ENCODE results near the gene HDAC4.

Gene HDAC4

DNA sequence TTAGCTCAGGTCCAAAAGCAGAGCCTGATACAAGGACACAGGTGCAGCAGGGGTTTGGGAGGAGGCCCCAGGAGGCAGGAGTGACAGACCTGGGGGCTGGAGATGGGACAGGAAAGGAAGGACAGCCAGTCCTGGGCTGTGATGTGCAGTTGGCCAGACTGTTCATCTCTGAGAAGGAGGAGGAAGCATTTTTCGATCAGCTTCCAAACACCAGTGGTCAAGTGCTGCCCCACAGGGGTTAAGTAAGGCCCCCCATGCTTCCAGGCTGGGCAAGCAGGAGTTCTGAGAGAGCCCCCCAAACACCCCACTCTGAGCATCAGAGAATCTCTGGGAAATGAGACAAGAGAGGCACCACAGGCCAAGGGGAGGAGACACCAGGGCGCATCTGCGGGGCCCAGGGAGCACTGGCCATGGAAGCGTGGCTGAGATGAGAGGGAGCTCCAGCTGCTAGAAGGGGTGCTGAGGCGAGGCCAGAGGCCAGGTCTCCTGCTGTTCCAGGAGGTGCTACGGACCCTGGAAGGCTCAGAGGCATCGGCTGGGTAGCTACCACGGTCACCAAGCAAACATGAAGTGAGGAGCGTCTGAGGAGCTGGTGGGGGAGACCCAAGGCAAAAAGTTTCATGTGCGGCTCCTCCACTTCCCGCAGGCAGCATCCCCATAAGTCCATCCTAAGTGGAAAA is 5.6 kb upstream of the HDAC4 start:
- no peak for DNase-seq
- Histone ChIP-seq H3K27ac (ENCODE audit: low read length) (no peak overlapping the region), H3K27me3 (replicated peaks; ENCODE audit: insufficient read depth, low read length) (no peaks in the 10 kb centered on the region), H3K4me1 (ENCODE audit: low read length) (no peaks in the 10 kb centered on the region), H3K9me2 (replicated peaks; ENCODE audit: insufficient read depth, low read length) (no peaks in the 10 kb centered on the region), H3F3A (ENCODE audit: insufficient read depth, low read length) (no peaks in the 10 kb centered on the region), H3K36me3 (replicated peaks; ENCODE audit: insufficient read depth, low read length) (no peaks in the 10 kb centered on the region), H3K9ac (ENCODE audit: low read length) (no peak overlapping the region), H2AFZ (ENCODE audit: low read length) (no peak overlapping the region), H4K20me1 (ENCODE audit: insufficient read depth, low read length) (no peaks in the 10 kb centered on the region), H3K4me3 (ENCODE audit: low read length) (no peak overlapping the region), H3K9me3 (replicated peaks; ENCODE audit: insufficient read depth, low read length) (no peaks in the 10 kb centered on the region), H3K4me2 (ENCODE audit: low read depth, low read length) (no peak overlapping the region), H3K79me2 (ENCODE audit: low read length) (no peaks in the 10 kb centered on the region)
- TF ChIP-seq EZH2phosphoT487 (IDR thresholded peaks at IDR 0.05; ENCODE audit: low read length), result no peak
- no peak for TF ChIP-seq EZH2 (optimal IDR thresholded peaks at IDR 0.05; ENCODE audit: low read depth, low read length)
- TF ChIP-seq, protein P1, sequence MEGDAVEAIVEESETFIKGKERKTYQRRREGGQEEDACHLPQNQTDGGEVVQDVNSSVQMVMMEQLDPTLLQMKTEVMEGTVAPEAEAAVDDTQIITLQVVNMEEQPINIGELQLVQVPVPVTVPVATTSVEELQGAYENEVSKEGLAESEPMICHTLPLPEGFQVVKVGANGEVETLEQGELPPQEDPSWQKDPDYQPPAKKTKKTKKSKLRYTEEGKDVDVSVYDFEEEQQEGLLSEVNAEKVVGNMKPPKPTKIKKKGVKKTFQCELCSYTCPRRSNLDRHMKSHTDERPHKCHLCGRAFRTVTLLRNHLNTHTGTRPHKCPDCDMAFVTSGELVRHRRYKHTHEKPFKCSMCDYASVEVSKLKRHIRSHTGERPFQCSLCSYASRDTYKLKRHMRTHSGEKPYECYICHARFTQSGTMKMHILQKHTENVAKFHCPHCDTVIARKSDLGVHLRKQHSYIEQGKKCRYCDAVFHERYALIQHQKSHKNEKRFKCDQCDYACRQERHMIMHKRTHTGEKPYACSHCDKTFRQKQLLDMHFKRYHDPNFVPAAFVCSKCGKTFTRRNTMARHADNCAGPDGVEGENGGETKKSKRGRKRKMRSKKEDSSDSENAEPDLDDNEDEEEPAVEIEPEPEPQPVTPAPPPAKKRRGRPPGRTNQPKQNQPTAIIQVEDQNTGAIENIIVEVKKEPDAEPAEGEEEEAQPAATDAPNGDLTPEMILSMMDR (IDR thresholded peaks at IDR 0.05; ENCODE audit: low read length), result no peak

DNA sequence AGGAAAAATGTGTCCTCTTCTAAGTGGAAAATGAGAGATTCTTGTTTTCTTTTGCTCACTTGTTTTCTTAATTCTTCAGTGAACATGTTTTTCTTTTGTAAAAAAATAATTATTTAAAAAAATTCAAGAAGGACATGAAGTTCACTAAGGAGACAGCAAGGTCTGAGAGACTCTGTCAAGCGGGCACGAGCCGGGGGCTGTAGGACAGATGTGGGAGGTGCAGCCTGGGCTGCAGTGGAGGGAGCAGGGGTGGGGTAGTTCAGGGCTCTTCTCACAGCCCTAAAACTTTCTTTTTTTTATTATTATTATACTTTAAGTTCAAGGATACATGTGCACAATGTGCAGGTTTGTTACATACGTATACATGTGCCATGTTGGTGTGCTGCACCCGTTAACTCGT is 4.3 kb upstream of the HDAC4 start:
- H3K79me2 ChIP-seq (ENCODE audit: low read length), result no peaks in the 10 kb centered on the region
- H3K27ac ChIP-seq (ENCODE audit: low read length), result no peak overlapping the region
- no peaks in the 10 kb centered on the region for H3K27me3 ChIP-seq (replicated peaks; ENCODE audit: insufficient read depth, low read length)
- no peak overlapping the region for H2AFZ ChIP-seq (ENCODE audit: low read length)
- H3K4me2 ChIP-seq (ENCODE audit: low read depth, low read length), result no peak overlapping the region
- TF ChIP-seq, protein P1 (IDR thresholded peaks at IDR 0.05; ENCODE audit: low read length), result no peak
- no peak for TF ChIP-seq EZH2phosphoT487 (IDR thresholded peaks at IDR 0.05; ENCODE audit: low read length)
- no peak for TF ChIP-seq EZH2 (optimal IDR thresholded peaks at IDR 0.05; ENCODE audit: low read depth, low read length)
- no peak overlapping the region for H3K9ac ChIP-seq (ENCODE audit: low read length)
- H3K4me1 ChIP-seq (ENCODE audit: low read length), result no peaks in the 10 kb centered on the region
- H3K9me2 ChIP-seq (replicated peaks; ENCODE audit: insufficient read depth, low read length), result no peaks in the 10 kb centered on the region
- DNase-seq, result no peak
- no peaks in the 10 kb centered on the region for H3K9me3 ChIP-seq (replicated peaks; ENCODE audit: insufficient read depth, low read length)
- no peaks in the 10 kb centered on the region for H3K36me3 ChIP-seq (replicated peaks; ENCODE audit: insufficient read depth, low read length)
- no peak overlapping the region for H3K4me3 ChIP-seq (ENCODE audit: low read length)
- H4K20me1 ChIP-seq (ENCODE audit: insufficient read depth, low read length), result no peaks in the 10 kb centered on the region
- no peaks in the 10 kb centered on the region for H3F3A ChIP-seq (ENCODE audit: insufficient read depth, low read length)

DNA sequence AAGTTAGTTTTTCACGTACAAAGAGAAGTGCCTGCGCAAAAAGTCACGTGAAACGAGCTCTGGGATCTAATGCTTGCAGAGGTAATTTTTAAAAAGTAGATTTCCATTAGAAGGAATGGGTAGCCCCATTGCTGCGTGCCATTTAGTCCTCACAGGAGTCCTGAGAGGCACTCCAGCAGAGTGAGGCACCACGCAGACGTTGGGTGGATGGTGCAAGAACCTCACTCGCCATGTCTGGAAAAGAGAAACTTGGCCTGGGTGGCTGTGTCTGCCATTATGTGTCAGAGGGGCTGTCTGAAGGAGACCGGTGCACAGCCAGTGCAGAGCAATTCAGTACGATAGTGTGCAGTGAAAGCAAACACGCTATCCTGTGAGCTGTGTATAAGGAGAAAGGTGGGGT is 1.8 kb upstream of the HDAC4 start:
- no peak for DNase-seq
- no peaks in the 10 kb centered on the region for H3K36me3 ChIP-seq (replicated peaks; ENCODE audit: insufficient read depth, low read length)
- no peaks in the 10 kb centered on the region for H4K20me1 ChIP-seq (ENCODE audit: insufficient read depth, low read length)
- H3F3A ChIP-seq (ENCODE audit: insufficient read depth, low read length), result peaks cover 8% of the 10 kb centered on the region
- no peak for TF ChIP-seq EZH2 (optimal IDR thresholded peaks at IDR 0.05; ENCODE audit: low read depth, low read length)
- no peak for TF ChIP-seq EZH2phosphoT487 (IDR thresholded peaks at IDR 0.05; ENCODE audit: low read length)
- TF ChIP-seq, protein P1 (IDR thresholded peaks at IDR 0.05; ENCODE audit: low read length), result no peak
- no peaks in the 10 kb centered on the region for H3K4me1 ChIP-seq (ENCODE audit: low read length)
- H3K27ac ChIP-seq (ENCODE audit: low read length), result no peak overlapping the region
- H3K79me2 ChIP-seq (ENCODE audit: low read length), result peaks cover 22% of the 10 kb centered on the region
- H3K9me3 ChIP-seq (replicated peaks; ENCODE audit: insufficient read depth, low read length), result no peaks in the 10 kb centered on the region
- H3K4me2 ChIP-seq (ENCODE audit: low read depth, low read length), result no peak overlapping the region
- H3K9me2 ChIP-seq (replicated peaks; ENCODE audit: insufficient read depth, low read length), result no peaks in the 10 kb centered on the region
- H3K9ac ChIP-seq (ENCODE audit: low read length), result no peak overlapping the region
- H3K27me3 ChIP-seq (replicated peaks; ENCODE audit: insufficient read depth, low read length), result no peaks in the 10 kb centered on the region
- no peak overlapping the region for H2AFZ ChIP-seq (ENCODE audit: low read length)
- no peak overlapping the region for H3K4me3 ChIP-seq (ENCODE audit: low read length)
